Measurements from ENCODE around the gene RAPGEF1.

DNA sequence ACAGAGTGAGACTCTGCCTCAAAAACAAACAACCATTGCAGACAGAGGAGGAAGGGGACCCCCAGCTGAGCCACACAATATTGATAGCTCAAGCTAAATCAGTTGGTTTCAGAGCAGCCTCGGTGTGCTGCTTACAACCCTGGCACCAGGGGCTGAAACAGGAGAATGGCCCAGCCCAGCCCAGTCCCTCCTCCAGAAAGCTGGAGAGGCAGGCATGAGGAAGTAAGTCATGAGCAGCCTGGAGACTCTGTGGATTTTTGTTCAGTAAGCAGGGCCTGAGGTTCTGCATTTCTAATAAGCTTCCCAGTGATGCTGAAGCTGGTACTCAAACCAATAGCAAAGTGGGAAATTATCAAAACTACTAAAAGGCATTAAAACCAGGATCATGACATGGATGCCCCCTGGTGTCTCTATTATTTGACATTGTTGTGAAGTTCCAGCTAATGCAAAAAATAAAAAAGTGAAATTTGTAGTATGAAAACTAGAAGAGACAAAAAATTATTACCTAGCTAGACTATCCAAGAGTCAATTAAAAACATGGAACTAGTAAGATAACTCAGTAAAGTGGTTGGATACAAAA is 180.4 kb downstream of the RAPGEF1 start:
- TF ChIP-seq, protein P1, sequence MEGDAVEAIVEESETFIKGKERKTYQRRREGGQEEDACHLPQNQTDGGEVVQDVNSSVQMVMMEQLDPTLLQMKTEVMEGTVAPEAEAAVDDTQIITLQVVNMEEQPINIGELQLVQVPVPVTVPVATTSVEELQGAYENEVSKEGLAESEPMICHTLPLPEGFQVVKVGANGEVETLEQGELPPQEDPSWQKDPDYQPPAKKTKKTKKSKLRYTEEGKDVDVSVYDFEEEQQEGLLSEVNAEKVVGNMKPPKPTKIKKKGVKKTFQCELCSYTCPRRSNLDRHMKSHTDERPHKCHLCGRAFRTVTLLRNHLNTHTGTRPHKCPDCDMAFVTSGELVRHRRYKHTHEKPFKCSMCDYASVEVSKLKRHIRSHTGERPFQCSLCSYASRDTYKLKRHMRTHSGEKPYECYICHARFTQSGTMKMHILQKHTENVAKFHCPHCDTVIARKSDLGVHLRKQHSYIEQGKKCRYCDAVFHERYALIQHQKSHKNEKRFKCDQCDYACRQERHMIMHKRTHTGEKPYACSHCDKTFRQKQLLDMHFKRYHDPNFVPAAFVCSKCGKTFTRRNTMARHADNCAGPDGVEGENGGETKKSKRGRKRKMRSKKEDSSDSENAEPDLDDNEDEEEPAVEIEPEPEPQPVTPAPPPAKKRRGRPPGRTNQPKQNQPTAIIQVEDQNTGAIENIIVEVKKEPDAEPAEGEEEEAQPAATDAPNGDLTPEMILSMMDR (IDR thresholded peaks at IDR 0.05) = no peak
- TF ChIP-seq POLR2A (IDR thresholded peaks at IDR 0.05) (no peak), POLR2AphosphoS5 (IDR thresholded peaks at IDR 0.05) (no peak)
